NCI-H1048 (cell line): ENCODE results near the gene AKAP13.

ENCODE experiments used
- DNase-seq: peaks from one replicate; lab custom pipeline; 2025; lab: John Stamatoyannopoulos, UW

The AKAP13 gene

DNA sequence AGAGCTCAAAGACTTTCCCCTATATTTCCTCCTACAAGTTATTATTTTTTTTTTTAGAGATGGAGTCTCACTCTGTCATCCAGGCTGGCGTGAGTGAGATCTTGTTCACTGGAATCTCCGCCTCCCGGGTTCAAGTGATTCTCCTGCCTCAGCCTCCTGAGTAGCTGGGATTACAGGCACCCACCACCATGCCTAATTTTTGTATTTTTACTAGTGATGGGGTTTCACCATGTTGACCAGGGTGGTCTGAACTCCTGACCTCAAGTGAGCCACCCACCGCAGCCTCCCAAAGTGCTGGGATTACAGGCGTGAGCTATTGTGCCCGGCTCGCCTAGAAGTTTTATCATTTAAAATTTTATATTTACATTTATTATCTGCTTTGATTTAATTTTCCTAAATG is 5.9 kb downstream of the AKAP13 start:
- no peak for DNase-seq

DNA sequence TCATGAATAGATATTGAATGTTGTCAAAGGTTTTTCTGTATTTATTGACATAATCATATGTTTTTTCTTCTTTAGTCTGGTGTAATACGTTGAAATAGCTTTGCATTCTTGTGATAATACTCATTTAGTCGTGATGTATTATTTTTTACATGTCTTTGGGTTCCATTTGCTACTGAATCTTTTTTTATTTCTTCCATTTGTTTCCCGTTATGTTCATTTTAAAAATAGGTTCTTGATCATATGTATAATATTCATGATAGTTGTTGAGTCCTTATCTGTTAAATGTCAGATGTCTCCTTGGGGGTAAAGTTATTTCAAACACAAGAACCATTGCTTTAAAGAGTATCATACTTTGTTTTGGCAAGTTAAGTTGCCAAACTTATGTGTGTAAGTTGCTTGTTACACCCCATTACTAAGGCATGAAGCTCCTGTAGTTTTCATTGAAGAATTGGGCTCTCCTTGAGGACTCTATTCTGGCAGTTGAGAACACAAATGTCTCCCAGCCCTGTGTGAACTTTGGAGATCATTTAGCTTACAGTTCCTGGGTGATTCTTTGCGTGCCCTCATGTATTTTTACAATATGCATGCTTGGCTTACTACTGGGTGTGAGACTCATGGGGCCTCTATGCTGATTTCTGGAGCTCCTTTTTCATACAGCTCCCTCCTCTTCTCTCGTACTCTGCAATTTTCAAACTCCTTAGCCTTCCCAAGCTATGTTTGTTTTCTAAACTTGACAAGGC is 8.3 kb downstream of the AKAP13 start:
- DNase-seq = no peak

- no peak for DNase-seq
These were observed 8.9 kb downstream of the AKAP13 start for GRCh38 chr15:85389306-85389650.

GRCh38 chr15:85389772-85390171 is 9.4 kb downstream of the AKAP13 start:
- no peak for DNase-seq

DNA sequence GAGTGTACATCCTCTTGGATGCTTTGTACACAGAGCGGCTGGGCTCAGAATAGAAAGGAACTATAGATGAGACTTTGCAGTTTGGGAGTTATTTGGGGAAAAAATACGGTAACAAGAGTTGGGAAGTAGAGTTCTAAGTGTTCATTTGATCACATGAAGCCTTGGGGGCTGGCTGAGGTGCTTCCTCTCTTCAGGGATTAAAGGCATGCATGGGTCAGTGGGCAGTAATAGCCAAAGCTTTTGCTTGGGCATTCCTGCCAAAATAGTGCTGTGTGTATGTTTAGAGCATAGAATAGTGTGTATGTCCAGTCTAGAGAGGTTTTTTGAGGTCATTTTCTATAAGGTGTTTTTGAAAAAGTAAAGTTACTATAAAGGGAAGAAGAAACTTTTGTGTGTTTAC is 12.8 kb downstream of the AKAP13 start:
- no peak for DNase-seq

- DNase-seq = no peak
These were observed 14.3 kb downstream of the AKAP13 start for GRCh38 chr15:85394554-85395333.

GRCh38 chr15:85396554-85396953 is 16.2 kb downstream of the AKAP13 start:
- DNase-seq = no peak

GRCh38 chr15:85397151-85397550 is 16.7 kb downstream of the AKAP13 start:
- no peak for DNase-seq

- no peak for DNase-seq
These were observed 17.5 kb downstream of the AKAP13 start for GRCh38 chr15:85397926-85398325.

DNA sequence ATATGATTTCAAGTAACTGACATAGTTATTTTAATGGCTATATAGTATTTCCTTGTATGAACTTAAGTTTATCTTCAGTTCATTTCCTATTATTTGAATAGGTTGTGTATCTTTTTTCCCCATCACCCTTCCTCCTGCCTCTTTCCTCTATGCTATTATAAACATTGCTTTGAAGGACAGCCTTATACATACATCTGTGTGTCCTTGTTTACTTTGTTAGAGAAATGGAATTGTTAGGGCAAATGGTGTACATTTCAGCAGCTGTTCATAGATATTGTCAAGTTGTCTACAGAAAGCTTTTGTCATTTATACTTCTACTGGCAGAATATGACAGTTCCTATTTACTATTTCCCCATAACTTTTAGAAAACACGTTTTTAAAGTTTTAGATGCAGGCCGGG is 18.4 kb downstream of the AKAP13 start:
- DNase-seq = no peak

- DNase-seq = no peak
These were observed 19.2 kb downstream of the AKAP13 start for GRCh38 chr15:85399627-85400026.

DNA sequence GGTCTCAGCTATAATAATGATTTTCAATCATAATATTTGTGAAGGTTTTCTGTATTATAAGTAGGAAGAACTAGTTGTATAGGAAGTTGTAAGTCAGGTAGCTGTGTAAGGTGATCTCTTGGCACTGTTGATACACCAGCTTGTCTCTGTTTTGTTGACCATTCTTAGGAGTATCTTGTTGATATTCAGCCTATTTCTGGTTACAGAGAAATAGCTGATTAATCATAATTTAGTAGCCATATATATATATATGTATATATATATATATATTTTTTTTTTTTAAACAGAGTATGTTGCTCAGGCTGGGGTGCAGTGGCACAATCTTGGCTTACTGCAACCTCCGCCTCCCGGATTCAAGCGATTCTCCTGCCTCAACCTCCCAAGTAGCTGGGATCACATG is 20.2 kb downstream of the AKAP13 start:
- DNase-seq = no peak

- no peak for DNase-seq
These were observed 20.8 kb downstream of the AKAP13 start for GRCh38 chr15:85401108-85401774.

DNA sequence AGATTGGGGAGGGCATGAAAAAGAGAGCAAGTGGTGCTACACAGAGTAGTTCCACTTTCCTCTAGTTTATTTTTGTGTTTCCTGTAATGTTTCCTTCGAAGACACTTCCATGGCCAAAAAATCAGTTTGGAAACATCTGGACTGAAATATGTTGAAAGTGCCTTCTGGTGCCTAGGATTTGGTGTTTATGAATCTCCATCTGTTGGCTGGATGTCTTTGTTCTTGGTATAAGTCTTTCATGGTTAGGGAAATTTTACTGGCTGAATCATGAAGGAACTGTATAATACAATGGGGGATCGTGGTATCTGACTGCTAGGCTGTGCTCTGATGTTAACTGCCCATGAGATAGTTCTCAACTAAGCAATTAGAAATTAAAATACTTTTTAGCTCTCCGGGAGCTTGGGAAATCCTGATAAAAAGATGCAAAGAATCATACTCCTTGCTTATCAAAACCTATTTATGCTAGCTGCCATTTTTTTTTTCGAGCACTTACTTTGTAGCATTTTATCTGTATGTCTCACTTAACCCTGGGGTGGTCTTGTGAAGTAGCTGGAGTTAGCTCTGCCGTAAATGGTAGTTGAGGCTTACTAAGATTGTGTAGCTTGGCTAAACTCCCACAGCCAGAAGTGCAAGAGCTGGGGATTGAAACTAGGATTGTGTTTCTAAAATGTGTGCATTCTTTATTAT is 21.9 kb downstream of the AKAP13 start:
- no peak for DNase-seq

- no peak for DNase-seq
These were observed 23.3 kb downstream of the AKAP13 start for GRCh38 chr15:85403745-85404144.

DNA sequence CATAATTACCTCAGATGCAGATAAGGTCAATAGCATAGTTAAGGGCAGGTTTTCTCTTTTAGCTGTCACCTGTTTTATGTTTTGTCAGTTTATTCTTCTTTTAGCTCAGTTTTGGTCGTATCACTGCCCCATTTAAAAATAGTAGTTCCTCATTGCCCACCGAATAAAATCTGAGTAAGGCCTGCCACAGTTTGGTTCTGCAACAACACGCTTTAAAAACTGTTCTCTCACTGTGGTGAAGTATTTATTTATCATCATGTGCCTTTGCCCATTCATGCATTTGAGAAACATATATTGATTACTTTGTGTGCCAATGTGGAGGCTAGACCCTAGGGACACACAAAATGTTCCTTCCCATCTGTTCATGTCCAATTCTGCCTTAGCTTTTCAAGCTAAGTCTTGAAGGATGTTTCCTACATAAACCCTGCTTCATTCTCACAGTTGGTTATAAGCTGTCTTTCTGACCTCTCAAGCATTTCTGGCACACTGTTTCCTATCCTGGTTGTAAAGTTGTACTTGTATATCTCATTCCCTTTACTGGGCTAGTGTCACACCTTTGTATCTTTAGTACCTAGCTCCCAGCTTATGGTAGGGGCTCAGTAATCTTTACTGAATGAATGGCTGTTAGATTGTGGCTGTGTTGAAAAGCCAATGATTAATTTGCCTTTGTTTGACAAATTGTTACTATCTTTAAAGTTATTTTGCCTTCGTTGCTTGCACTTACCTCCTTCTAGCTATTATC is 23.9 kb downstream of the AKAP13 start:
- no peak for DNase-seq

DNA sequence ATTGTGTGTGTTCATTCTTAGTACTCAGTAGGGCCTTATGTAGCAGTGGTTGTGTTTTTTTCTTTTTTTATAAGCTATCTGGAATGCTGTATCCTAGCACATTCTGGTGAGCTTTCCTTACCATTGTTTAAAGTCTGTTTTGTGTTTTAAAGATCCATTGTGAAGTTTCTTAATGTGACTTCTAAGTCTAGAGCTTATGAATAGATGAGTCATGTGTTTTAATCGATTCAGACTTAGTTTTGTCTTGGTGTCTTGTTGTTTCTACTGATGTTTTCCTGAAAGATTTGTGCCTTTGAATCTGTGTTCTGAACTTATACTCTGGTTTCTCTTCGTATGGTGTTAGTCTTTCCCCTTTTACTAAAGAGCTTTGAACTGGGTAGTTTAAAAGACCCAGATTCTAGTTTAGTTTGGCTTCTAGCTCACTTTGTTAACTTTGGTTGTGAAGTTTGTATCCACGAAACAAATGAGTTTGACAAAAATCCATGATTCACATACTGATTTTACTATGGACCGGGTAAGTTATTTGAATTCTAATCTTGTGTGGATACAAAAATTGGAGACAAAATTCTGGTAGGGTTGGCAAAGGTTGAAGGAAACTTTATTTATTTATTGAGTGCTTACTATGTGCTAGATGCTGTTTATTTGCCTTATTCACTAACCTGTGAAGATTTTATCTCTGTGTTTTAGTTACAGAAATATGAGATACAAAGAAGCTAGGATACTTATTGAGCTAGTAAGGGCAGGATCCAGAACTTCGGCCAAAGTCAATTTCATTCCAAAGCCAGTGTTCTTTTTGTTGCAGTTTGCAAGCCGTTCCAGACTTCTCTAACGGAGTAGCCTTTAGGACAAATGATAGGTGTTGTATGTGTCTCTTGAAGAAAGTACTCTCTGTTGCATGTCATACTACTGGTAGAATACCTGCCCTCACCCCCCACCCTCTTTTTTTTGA is 24.8 kb downstream of the AKAP13 start:
- DNase-seq = no peak

DNA sequence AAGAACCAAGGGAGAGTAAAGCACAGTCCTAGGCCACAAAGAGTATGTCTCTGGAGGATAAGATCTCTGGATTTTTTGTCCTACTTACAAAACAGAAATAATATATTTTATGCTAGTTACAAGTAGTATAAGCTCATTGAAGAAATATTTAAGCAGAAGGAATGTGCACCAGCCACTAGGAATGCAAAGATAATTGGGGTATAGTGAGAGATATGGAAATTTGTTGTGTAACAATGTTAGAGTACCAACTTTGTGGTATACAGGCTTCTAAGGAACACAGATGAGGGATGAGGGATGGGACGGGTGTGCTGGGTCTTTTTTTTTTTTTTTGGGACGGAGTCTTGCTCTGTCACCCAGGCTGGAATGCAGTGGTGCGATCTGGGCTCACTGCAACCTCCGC is 26.5 kb downstream of the AKAP13 start:
- no peak for DNase-seq

GRCh38 chr15:85407421-85408269 is 27.2 kb downstream of the AKAP13 start:
- no peak for DNase-seq

DNA sequence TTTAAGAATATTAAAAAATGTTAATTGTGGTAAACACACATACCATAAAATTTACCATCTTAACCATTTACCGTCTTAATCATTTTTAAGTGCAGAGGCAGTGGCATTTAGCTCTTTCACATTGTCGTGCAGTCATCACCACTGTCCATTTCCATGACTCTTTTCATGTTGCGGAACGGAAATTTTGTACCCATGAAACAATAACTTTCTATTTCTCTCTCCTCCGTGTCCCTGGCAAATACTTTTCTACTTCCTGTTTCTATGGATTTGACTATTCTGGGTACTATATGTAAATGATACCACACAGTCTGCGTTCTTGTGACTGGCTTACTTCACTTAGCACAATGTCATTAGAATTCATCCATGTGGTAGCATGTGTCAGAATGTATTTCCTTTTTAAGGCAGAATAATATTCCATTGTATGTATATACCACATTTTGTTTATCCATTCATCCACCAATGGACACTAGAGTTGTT is 27.9 kb downstream of the AKAP13 start:
- DNase-seq = no peak
